B cell (primary cell): Measurements from ENCODE around the gene ARAP2.

Source experiments
- CTCF ChIP-seq: fragments of 200-600 bp; IDR thresholded peaks from one replicate; pipeline ENCODE4 v1.8.0; 2022; ENCODE audit warnings: antibody characterized with exemption, mild to moderate bottlenecking
- EZH2 ChIP-seq: IDR thresholded peaks from 2 replicates; pipeline ENCODE4 v1.6.1; 2012; ENCODE audit warnings: borderline replicate concordance, low read depth, mild to moderate bottlenecking, moderate library complexity, low read length; ENCODE audit not compliant: insufficient read depth, poor library complexity, severe bottlenecking

- TF ChIP-seq CTCF (no peak), EZH2 (no peak)
These were observed 54.6 kb downstream of the ARAP2 start for GRCh38 chr4:36189511-36190226.
